Activated CD4-positive, alpha-beta T cell treated with anti-CD3 and anti-CD28 coated beads, Interleukin-10, Interleukin-2, amounts not matched to agents 100 ng/mL and 50 ng/mL, durations not matched to agents 16 hours and 8 hours (primary cell): Measurements from ENCODE around the gene TRDMT1.

Experiments
- DNase-seq: peaks from one replicate; pipeline ENCODE4 v3.0.0-alpha.2; 2020

Gene TRDMT1, protein sequence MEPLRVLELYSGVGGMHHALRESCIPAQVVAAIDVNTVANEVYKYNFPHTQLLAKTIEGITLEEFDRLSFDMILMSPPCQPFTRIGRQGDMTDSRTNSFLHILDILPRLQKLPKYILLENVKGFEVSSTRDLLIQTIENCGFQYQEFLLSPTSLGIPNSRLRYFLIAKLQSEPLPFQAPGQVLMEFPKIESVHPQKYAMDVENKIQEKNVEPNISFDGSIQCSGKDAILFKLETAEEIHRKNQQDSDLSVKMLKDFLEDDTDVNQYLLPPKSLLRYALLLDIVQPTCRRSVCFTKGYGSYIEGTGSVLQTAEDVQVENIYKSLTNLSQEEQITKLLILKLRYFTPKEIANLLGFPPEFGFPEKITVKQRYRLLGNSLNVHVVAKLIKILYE

DNA sequence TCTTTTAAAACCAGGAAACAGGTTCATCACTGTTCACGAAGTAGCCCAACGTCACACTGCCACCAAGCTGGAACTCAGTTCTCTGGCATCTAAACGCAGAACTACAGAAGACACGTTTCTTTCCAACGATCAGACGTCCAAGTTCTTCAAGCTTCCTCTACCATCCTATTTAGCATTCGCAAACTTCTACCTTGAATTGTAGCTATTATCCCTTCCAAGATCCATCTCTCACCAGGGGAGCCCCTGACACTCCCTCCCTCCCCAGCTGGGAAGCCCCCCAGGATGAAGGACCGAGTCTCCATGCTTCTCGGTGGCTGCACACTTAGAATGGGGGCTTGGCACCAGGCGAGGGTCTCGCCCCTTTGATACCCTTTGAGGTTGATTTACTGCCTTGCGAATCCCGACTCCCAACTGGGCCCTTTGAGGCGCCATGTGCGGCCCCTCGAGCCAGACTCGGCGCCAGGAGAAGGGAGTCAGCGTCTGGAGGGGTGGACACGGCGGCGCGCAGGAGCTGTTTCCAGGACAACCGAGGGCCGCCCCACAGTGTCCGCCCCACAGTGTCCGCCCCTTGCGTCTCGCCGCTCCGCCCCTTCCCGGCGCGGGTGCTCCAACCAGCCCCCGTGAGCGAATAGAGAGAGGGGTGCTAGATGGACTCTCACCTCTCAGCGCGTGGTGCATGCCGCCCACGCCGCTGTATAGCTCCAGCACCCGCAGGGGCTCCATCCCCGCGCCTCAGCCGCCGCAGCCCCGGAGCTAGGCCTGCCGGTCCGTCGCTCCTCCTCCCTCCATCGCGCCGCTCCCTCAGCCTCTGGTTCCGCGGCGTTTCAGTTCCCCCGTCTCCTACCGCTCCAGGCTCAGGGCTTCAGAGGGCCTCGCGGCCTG lies at the start of gene TRDMT1:
Gene TRDMT1 (minus strand): TSS at position 761 of the 882 bp plus-strand sequence. CDS start 38 bp downstream, at position 723.
- DNase-seq, result peak; percentile 79

DNA sequence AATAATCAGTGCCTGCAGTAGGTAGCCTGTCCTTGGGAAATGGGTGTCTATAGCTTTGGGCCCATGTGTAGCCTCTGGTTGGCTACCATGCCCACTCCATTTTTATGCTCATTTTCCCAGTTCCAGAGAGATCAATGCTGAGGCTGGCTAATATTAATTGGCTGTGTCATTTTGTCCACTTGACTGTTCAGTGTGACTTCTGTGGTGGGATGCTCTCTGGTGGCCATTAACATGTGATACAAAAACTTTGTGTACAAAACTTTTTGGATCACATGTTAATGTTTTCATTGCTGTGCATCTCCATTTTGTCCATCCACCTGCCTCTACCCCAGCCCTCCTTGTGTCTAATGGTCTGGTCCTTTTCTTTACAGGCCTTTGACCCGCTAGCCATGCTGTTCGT lies 49.3 kb upstream of the TRDMT1 start:
- DNase-seq, result no peak

DNA sequence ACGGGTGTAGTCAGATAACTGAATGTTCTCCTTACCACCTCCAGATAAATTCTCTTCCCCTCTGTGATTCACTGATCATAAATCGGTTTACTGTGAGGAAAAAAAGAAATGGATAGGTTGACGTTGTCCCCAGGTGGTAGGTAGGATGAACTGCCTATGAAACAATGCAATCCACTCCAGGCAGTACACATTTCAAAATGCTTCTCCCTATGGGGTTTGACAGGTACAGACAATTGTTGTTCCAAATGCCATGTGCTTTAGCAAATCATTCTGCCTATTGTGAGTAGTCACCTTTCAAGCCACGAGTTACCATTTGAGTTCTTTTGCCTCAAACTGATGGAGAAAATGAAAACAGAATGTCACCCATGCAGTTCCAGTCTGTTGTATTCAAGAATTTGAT lies 48.3 kb upstream of the TRDMT1 start:
- peak; percentile 29 for DNase-seq

DNA sequence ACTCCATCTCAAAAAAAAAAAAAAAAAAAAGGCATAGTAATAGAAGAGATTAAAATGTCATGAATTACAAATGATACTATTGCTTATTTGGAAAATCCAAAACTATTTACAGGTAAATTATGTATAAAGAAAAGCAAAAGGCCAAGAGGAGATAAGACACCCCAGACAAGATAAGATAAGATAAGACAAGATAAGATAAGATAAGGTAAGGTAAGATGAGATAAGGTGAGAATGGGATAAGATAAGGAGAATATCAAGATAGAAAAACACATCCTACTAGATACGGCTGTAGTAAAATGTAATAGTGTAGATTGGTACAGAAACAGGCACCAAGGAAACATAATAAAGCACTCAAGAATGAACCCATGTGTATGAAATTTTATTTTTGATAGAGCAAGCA lies 47.5 kb upstream of the TRDMT1 start:
- no peak for DNase-seq

DNA sequence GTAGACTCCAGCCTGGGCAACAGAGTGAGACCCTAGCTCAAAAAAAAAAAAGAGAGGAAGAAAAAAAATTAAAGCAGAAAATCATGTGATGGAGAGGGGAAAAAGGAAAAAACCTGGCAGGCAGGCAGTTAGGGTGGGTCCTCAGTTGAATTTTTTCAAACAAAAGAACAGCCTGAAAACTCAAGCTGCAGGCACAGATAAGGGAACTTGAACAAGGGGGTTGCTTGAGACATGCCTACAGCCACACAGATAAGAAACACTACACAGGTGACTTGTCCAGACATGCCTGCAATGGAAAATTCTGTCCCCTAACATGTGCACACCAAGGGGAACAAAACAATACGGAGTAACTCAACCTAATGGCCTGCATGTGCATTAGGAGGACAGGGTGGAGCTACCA lies 45.7 kb upstream of the TRDMT1 start:
- DNase-seq, result no peak

DNA sequence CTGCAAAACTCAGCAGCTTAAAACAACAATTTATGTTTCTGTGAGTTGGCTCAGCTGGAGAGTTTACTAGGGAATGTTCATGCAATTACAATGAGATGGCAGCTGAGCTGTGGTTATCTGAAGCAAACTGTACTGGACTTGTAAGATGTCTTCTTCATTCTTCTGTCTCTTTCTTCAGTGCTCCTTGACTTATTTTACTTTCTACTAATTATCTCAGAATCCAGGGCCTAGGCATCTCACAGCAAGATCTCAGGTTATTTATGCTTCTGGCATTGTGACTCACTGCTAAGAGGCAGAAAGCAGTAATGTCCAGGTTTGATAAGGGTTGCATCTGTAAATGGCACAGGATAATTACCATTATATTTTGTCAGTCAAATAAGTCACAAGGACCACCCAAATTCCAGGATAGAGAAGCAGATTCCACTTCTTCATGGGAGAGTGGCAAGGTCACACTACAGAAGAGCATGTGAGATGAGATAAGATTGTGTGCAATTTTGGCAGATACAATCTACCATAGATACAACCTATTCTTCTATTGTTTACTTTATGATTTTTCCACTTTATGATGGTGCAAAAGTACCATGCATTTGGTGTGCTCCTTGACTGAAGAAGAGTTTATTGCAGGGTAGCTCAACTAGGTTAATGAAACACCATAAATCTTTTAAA lies 43.4 kb upstream of the TRDMT1 start:
- no peak for DNase-seq

DNA sequence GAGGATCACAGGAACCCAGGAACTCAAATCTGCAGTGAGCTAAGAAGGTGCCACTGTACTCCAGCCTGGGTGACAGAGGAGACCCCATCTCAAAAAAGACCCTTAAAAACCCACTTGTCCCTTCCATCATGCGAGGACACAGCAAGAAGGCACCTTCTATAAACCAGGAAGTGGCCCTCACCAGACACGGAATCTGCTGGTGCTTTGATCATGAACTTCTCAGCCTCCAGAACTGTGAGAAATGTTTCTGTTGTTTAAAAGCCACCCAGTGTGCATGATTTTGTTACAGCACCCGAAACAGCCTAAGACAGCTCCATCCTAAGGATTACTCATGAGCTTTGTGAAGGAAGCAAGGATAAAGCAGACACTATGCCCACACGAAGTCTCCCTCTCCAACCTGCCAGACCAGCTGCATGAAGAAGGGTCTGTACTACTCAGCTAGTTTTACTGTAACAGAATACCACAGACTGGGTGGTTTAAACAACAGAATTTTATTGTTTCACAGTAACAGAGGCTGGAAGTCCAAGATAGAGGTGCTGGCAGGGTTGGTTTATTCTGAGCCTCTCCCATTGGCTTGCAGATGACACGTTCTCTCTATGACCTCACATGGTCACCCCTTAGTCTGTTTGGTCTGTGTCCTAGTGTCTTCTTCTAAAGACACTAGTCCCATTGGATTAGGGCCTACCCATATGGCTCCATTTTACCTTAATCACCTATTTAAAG lies 40.3 kb upstream of the TRDMT1 start:
- no peak for DNase-seq

DNA sequence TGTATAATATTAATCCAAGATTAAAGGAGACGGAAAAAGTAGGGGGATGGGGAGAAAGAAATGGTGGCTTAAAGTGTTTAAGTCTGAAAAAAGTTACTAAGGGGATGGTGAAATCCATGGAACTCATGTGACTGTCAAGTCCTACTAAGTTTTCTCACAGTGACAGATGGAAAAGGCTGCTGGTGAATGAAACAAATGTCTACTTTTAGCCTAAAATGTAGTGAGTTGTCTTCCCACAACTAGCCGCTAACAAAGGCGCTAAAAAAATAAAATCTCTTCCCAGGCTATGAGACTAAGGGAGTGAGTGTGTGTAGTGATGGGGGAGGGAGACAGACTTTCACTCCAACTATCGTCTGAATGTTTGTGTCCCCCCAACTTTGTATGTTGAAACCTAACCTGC lies 39.1 kb upstream of the TRDMT1 start:
- DNase-seq, result no peak

DNA sequence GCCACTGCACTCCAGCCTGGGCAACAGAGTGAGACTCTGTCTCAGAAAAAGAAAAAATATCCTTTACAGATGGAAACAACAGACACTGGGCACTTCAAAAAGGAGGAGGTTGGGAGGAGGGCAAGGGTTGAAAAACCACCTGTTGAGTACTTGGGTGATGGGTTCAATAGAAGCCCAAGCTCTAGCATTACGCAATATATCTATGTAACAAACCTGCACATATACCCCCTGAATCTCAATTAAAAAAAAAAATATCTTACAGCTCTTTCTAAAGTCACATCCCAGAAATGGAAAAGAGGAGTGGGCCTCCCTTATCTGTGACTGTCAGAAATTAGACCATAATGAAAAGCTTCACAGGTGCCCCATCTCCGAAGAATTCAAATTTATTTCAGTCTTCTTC lies 38.6 kb upstream of the TRDMT1 start:
- DNase-seq, result no peak

DNA sequence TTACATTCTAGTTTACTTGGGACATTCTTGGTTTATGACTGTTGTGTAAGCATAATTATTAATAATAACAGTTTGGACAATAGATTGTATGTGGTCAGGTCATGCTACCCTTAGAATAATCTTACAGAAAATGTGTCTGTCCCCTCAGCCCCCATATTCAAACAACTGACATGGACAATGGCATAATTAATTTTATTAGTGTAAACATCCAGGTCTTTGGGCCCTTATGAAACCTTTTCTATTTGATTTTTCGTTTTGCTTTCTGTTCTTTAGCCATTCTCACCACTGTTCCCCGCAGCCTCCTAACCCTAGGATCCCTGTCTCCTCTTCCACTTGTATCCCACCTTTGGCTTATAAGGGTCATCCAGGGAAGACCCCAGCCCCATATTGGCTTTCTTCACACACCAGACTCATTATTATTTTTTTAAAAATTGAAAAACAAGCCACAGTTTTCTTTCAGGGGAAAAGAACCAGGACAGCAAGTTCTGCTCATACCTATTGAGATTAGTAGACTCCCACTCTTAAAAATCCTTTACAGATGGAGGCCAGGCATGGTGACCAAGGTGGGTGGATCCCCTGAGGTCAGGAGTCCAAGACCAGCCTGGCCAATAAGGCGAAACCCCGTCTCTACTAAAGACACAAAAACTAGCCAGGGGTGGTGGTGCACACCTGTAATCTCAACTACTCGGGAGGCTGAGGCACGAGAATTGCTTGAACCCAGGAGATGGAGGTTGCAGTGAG lies 38.0 kb upstream of the TRDMT1 start:
- no peak for DNase-seq

DNA sequence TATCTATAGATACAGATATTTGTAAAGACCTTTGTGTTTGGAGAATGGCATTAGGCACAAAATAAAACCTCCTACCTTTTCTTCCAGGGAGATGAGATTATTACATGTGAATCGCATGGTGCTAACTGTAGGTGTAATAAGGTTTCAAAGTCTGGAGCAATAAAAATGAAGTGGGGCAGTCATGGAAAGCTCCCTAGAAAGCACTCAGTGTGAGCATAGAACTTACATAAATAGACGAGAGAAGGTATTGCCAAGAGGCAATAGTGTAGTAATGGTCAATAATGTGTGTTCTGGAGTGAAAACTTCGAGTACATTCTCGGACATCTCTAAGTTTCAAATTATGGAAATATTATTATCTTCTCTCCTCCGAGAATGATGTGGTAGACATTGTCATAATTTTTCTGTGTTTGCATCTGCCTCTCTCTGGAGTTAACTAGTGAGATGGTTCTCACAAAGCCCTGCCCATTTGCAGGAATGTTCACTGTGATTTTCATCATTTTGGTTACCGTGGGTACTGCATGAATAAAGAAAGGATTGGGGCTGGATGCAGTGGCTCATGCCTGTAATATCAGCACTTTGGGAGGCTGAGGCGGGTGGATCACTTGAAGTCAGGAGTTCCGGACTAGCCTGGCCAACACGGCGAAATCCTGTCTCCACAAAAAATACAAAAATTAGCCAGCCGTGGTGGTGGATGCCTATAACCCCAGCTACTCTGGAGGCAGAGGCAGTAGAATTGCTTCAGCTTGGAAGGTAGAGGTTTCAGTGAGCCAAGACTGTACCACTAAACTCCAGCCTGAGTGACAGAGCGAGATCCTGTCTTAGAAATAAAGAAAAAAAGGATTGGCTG lies 37.2 kb upstream of the TRDMT1 start:
- no peak for DNase-seq

DNA sequence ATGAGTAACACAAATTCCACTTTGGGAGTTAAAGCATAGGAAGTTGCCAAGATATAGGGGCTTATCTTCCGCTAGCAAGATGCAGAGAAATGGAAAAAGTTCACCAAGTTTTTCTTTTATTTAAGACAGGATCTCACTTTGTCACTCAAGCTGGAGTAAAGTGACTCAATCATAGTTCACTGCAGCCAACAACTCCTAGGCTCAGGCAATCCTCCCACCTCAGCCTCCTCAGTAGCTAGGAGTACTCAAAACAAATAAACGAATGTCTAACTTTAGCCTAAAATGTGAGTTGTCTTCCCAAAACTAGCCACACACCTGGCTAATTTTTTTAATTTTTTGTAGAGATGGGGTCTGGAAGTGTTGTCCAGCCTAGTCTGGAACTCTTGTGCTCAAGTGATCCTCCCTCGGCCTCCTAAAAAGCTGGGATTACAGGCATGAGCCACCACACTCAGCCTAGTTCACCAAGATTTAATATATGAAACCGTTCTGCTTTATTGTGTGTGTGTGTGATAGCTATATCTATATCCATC lies 36.5 kb upstream of the TRDMT1 start:
- DNase-seq, result no peak

DNA sequence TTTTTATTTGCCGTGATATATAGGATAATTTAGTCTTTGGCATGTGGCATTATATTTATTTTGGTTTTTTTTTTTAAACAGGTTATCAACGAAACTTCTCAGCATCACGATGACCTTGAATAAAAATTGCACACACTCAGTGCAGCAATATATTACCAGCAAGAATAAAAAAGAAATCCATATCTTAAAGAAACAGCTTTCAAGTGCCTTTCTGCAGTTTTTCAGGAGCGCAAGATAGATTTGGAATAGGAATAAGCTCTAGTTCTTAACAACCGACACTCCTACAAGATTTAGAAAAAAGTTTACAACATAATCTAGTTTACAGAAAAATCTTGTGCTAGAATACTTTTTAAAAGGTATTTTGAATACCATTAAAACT lies 35.7 kb upstream of the TRDMT1 start:
- no peak for DNase-seq

DNA sequence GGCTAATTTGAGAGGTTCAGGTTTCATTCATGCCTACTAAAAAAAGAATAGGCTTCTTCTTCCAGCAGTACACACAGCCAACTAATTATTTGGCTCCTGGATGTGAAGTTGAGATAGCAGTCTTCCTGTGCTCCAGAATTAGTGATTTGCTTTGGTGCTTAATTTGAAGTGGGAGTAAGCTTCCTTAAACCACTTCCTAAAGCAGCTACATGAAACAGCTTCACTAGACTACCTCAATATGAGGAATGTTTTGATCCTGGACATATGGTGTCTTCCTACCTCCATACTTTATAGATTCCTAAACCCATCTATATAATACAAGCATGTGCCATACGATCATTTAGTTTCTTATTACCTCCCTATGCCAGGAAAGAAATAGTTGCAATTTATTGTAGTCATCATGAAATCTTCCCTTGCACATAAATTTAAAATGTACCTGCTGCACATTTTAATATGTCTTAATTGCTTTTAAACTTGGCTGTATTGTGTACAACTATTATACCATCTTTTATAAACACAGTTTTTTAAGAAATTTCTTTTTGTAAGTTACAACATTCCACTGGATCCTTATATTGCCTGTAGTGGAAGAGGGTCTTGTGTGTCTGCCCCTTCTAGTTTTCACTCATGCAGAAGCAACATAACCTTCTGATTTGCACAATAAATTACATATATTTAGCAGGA lies 35.1 kb upstream of the TRDMT1 start:
- no peak for DNase-seq

DNA sequence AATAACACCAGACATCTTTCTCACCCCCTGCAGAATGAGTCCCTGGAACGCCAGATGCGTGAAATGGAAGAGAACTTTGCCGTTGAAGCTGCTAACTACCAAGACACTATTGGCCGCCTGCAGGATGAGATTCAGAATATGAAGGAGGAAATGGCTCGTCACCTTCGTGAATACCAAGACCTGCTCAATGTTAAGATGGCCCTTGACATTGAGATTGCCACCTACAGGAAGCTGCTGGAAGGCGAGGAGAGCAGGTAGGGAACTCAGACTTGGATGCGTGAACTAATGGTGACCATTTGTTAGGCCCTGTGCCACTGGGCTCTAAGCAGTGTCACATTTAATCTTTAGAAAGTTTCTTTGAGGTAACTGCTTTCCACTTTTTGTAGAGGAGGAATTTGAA lies 33.7 kb upstream of the TRDMT1 start:
- peak; percentile 36 for DNase-seq

DNA sequence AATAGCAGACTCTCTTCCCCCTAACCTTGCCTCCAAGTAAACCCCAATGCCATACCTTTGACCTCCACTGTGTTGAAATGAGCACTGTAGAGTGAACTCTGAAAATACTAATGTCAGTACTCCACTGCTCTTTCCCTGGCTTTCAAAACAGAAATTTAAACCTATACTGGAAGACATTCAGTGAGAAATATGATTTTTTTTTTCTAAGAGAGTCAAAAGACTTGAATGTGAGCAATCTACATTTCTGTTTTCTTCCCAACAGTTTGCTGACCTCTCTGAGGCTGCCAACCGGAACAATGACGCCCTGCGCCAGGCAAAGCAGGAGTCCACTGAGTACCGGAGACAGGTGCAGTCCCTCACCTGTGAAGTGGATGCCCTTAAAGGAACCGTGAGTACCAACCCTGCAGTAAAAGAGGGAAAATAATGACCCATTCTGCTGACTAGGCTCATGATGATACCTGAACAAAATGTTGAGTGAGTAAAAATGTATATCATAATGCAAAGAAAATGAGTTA lies 33.0 kb upstream of the TRDMT1 start:
- DNase-seq, result no peak

DNA sequence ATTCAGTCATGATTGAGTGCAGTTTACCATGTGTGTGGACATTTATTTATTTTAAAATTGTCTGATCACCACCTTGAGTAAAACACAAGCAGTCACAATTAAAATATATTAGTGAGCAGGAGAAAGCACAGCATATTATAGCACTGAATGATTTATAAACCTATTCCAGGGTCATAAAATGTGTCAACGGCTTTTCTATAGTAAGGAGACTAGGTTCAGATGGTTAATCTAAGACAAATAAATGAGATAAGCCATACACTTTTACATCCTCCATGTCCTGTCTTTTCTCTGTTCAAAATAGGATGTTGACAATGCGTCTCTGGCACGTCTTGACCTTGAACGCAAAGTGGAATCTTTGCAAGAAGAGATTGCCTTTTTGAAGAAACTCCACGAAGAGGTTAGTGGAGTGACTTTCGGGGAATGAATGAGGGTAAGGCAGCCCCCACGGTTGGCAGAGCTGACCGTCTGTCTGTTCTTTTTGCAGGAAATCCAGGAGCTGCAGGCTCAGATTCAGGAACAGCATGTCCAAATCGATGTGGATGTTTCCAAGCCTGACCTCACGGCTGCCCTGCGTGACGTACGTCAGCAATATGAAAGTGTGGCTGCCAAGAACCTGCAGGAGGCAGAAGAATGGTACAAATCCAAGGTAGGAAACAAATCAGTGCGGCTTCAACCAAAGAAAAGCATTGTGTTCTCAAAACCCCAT lies 32.0 kb upstream of the TRDMT1 start:
- no peak for DNase-seq

DNA sequence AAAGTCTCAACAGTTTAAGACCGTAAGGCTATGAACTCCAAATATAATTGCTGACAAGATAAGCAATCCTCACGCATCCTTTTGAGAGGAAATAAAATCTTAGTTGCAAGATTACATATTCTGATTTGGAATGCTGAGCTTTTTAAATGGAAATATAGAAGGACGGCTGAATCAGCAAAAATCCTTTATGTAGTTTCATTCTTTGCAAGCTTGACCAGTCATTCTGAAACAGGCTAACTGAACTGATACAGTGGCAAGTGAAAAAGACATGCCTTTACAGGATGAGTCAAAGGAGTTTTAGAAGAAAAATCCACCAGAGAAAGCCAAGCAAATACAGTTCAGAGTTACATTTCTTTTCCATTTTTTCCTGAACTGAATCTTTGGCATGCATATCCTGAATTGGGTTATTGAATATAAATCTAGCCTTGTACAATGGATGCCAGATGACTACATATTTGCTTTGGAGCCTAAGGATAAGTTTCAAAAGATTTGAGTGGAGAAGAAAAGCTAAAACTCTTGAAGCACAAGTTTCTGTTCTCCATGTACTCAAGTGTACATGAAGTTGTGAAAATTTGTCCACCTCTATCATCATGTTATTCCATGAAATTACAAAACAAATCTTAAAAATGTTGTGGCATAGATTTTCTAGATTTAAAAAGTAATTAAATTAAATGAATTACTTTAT lies 30.9 kb upstream of the TRDMT1 start:
- DNase-seq, result peak; percentile 89

DNA sequence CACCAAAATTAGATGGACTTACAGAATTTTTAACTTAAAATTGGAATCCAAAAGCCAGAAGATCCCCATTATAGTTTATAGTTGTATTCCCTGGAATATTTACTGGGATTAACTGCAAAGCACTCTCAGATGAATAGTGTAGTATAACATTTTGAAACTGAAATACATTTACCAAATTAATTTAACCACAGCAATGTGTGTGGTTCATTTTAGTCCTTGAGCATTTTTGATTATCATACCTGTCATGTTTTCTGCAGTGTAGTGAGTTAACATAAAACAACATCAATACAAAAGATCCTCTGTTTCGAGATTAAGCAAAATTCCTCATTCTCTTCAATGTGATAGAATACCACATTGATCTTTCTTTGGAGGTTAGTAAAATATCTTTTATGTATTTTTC lies 30.3 kb upstream of the TRDMT1 start:
- no peak for DNase-seq
